H1 (cell line): ENCODE results near the gene HTR4.

Experiments used
- BACH1 ChIP-seq: IDR thresholded peaks from 2 replicates; pipeline ENCODE4 v1.6.1; 2012; ENCODE audit warnings: low read length, improper control_type of control experiment
- EGR1 ChIP-seq: IDR thresholded peaks from 2 replicates; pipeline ENCODE4 v1.6.1; 2011; ENCODE audit warnings: low read depth, low read length, borderline replicate concordance
- EP300 ChIP-seq, 2 experiments: IDR thresholded peaks; 1 replicate in 1 of 2; 2 replicates in 1 of 2; pipeline ENCODE4 v1.6.1; 2011 to 2012; ENCODE audit warnings: low read depth in 2 of 2, low read length in 2 of 2, mild to moderate bottlenecking in 2 of 2, borderline replicate concordance in 1 of 2, inconsistent platforms in 1 of 2, moderate library complexity in 1 of 2
- EZH2 ChIP-seq: fragments of 200-600 bp; sonication (generic); IDR thresholded peaks from 2 replicates; pipeline ENCODE4 v1.7.1; 2012; ENCODE audit warnings: low read depth, mild to moderate bottlenecking, moderate library complexity, low read length, inconsistent platforms; ENCODE audit not compliant: severe bottlenecking
- HDAC2 ChIP-seq, 2 experiments: fragments of 300-600 bp in 1 of 2; sonication (generic) in 1 of 2; IDR thresholded peaks; 2 replicates each; pipeline ENCODE4 v1.6.1; 2011 to 2012; ENCODE audit warnings: low read depth in 2 of 2, low read length in 2 of 2, mild to moderate bottlenecking in 2 of 2, moderate library complexity in 2 of 2, borderline replicate concordance in 1 of 2, inconsistent platforms in 1 of 2
- JUN ChIP-seq: IDR thresholded peaks from 2 replicates; pipeline ENCODE4 v1.6.1; 2011; ENCODE audit warnings: low read depth, mild to moderate bottlenecking, improper control_type of control experiment, low read length
- MAFK ChIP-seq: IDR thresholded peaks from 2 replicates; pipeline ENCODE4 v1.6.1; 2012; ENCODE audit warnings: low read depth, mild to moderate bottlenecking, improper control_type of control experiment, low read length
- MAX ChIP-seq: IDR thresholded peaks from 2 replicates; pipeline ENCODE4 v1.6.1; 2012; ENCODE audit warnings: inconsistent platforms
- POLR2AphosphoS5 ChIP-seq: IDR thresholded peaks from 2 replicates; pipeline ENCODE4 v1.6.1; 2011; ENCODE audit warnings: low read depth, low read length
- RXRA ChIP-seq: IDR thresholded peaks from 2 replicates; pipeline ENCODE4 v1.6.1; 2011; ENCODE audit warnings: low read depth, mild to moderate bottlenecking, low read length, moderate library complexity; ENCODE audit not compliant: insufficient read depth
- SP1 ChIP-seq: IDR thresholded peaks from 2 replicates; pipeline ENCODE4 v1.6.1; 2011; ENCODE audit warnings: low read depth, low read length
- SP2 ChIP-seq: IDR thresholded peaks from 2 replicates; pipeline ENCODE4 v1.6.1; 2012; ENCODE audit warnings: mild to moderate bottlenecking, low read length, inconsistent platforms

DNA sequence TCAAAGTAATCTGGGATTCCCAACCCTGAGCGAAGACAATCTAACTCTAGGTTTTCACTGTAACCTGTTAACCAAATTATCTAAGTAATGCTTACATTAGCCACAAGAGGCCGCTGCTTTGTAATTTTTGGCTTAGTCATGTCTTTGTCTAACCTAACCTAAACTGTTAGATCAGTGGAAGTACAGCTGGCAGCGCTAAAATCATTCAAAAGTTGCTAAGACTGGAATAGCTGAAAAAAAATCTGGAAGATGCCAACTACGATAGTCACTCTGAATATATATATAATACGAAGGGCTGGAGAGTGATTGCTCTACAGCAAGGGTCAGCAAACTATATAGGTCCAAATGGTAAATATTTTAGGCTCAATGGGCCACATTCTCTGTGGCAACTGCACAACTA lies 210.3 kb downstream of the HTR4 start:
- no peak for TF ChIP-seq EP300 (IDR thresholded peaks at IDR 0.05; ENCODE audit: borderline replicate concordance in 1 of 2, low read depth in 2 of 2, low read length in 2 of 2)
- TF ChIP-seq POLR2AphosphoS5, result no peak
- peak; percentile 89 for TF ChIP-seq MAFK
- no peak for TF ChIP-seq HDAC2 (IDR thresholded peaks at IDR 0.05; ENCODE audit: borderline replicate concordance in 1 of 2, low read depth in 2 of 2, low read length in 2 of 2)
- TF ChIP-seq SP1, result no peak
- no peak for TF ChIP-seq MAX
- TF ChIP-seq BACH1, result peak; percentile 96
- TF ChIP-seq RXRA, result no peak
- no peak for TF ChIP-seq SP2
- no peak for TF ChIP-seq EGR1
- TF ChIP-seq EZH2, result no peak
- no peak for TF ChIP-seq JUN
